ENCODE results near the gene DNAJB12.
"Not testable (repeated sequence)": the region's sequence is repeated elsewhere in the genome, so short reads cannot be mapped to it uniquely, and the experiment has no call there.

The DNAJB12 gene

DNA sequence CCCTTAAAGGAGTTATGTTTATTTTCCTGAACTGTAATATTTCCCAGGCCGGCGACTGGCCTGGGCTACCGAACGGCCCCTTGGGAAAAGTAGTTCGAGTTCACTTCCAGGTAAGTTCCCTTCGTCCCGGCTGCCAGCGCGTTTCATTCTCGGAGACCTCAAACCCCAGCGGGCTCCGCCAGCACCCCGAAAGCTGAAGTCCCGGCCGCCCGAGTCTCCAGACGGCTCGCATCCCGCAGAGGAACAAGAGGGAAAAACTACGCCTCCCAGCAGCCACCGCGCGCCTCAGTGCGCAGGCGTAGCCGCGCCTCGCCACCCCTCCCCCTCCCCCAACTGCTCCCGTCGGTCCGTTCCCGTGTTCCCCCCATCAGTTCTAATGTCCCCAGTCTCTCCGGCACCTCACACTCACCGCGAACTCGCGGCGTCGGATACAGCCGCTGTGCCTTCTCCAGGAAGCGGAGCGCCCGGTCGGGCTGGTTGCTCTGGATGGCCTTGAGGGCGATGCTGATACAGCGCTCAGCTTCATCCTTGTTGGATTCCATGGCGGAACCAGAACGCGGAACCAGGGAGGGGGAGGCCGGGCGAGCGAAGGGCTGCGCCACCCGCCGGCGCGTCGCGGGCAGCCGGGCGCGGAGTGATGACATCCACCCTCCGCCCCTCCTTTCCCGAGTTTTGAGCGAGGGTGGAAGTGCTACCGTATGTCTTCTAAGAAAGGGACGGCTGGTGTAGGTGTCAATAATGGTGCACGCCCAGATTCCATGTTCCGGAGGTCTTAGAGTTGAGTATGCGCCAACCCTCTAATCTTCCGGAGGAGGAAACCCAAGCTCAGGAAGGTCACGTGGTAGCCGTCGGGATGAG, at the start of gene DNAJB12:
DNAJB12 (minus strand) TSS at position 564 of the 858 bp plus-strand sequence; CDS start at position 542, 22 bp downstream.
- peak; percentile 92 for DNase-seq (ENCODE audit: low read depth)
- H3K4me3 ChIP-seq (ENCODE audit: low read depth, low read length), result peak within 1 kb of the TSS; percentile 73
- TF ChIP-seq, protein P1, sequence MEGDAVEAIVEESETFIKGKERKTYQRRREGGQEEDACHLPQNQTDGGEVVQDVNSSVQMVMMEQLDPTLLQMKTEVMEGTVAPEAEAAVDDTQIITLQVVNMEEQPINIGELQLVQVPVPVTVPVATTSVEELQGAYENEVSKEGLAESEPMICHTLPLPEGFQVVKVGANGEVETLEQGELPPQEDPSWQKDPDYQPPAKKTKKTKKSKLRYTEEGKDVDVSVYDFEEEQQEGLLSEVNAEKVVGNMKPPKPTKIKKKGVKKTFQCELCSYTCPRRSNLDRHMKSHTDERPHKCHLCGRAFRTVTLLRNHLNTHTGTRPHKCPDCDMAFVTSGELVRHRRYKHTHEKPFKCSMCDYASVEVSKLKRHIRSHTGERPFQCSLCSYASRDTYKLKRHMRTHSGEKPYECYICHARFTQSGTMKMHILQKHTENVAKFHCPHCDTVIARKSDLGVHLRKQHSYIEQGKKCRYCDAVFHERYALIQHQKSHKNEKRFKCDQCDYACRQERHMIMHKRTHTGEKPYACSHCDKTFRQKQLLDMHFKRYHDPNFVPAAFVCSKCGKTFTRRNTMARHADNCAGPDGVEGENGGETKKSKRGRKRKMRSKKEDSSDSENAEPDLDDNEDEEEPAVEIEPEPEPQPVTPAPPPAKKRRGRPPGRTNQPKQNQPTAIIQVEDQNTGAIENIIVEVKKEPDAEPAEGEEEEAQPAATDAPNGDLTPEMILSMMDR (IDR thresholded peaks at IDR 0.05; ENCODE audit: low read depth, low read length, missing control alignments), result no peak
- in situ Hi-C loops (cut with HindIII; ENCODE audit: low sequenced_read_pairs), result no loop called here

GRCh38 chr10:72395581-72395980, 40.9 kb upstream of the DNAJB12 start:
- DNase-seq (ENCODE audit: low read depth); in situ Hi-C loops (cut with HindIII; ENCODE audit: low sequenced_read_pairs); H3K4me3 ChIP-seq (ENCODE audit: low read depth, low read length): not testable (repeated sequence)

GRCh38 chr10:72392571-72392970, 37.9 kb upstream of the DNAJB12 start:
- DNase-seq (ENCODE audit: low read depth), result no peak
- in situ Hi-C loops (cut with HindIII; ENCODE audit: low sequenced_read_pairs), result no loop called here
- no peak overlapping the region for H3K4me3 ChIP-seq (ENCODE audit: low read depth, low read length)
- TF ChIP-seq, protein P1 (IDR thresholded peaks at IDR 0.05; ENCODE audit: low read depth, low read length, missing control alignments), result no peak

DNA sequence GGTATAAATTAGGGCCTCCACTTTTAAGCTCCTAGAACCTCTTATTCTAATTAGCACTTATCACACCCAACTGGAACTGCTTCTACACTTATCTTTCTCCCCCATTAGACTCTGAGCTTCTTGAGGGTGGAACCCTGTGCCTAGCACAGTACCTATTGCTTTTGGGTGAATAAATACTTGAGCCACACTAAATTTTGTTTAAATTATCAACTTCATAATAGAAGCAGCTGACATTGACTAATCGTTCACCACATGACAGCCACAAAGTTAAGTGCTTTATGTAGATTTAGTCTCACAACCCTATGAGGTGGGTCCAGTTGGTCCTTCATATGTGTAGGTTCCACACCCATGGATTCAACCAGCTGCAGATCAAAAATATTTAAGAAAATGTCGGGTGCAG, 36.0 kb upstream of the DNAJB12 start:
- no peak for DNase-seq (ENCODE audit: low read depth)
- TF ChIP-seq, protein P1 (IDR thresholded peaks at IDR 0.05; ENCODE audit: low read depth, low read length, missing control alignments), result no peak
- in situ Hi-C loops (cut with HindIII; ENCODE audit: low sequenced_read_pairs), result no loop called here
- no peak overlapping the region for H3K4me3 ChIP-seq (ENCODE audit: low read depth, low read length)

GRCh38 chr10:72389716-72390115, 35.0 kb upstream of the DNAJB12 start:
- no peak for DNase-seq (ENCODE audit: low read depth)
- no peak overlapping the region for H3K4me3 ChIP-seq (ENCODE audit: low read depth, low read length)
- TF ChIP-seq, protein P1 (IDR thresholded peaks at IDR 0.05; ENCODE audit: low read depth, low read length, missing control alignments), result no peak
- in situ Hi-C loops (cut with HindIII; ENCODE audit: low sequenced_read_pairs), result no loop called here

DNA sequence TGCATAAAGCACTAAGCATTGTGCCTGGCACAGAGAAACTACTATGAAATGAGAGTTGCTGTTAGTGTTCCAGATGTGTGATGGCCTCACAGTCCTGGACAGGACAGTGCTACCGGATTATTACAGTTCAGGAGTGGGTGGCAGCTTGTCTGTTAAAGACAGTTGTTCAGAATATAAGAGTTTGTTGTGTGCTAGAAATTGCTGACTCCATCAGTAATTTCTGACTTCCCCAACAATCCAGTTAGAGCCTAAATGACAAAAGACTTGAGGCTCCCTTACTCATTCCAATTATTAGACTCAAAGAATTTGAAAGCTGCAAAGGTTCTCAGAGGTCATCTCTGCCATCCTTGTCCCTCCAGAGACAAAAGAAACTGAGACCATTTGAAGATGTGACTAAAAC, 34.3 kb upstream of the DNAJB12 start:
- TF ChIP-seq, protein P1 (IDR thresholded peaks at IDR 0.05; ENCODE audit: low read depth, low read length, missing control alignments), result no peak
- H3K4me3 ChIP-seq (ENCODE audit: low read depth, low read length), result no peak overlapping the region
- DNase-seq (ENCODE audit: low read depth), result no peak
- in situ Hi-C loops (cut with HindIII; ENCODE audit: low sequenced_read_pairs), result no loop called here

- in situ Hi-C loops (cut with HindIII; ENCODE audit: low sequenced_read_pairs), result no loop called here
- no peak for DNase-seq (ENCODE audit: low read depth)
- TF ChIP-seq, protein P1 (IDR thresholded peaks at IDR 0.05; ENCODE audit: low read depth, low read length, missing control alignments), result no peak
These were observed 33.3 kb upstream of the DNAJB12 start for GRCh38 chr10:72388062-72388461.

More at GRCh38 chr10:72388062-72388461, 33.3 kb upstream of the DNAJB12 start:
- H3K4me3 ChIP-seq (ENCODE audit: low read depth, low read length), result no peak overlapping the region
